GM15510 (cell line): ENCODE measurements around the gene ROBO1.

Experiments
- POLR2A ChIP-seq: IDR thresholded peaks from 3 replicates; pipeline ENCODE4 v1.6.1; 2011; ENCODE audit warnings: borderline replicate concordance; ENCODE audit not compliant: insufficient read length; ENCODE audit errors: extremely low read depth

Gene ROBO1

DNA sequence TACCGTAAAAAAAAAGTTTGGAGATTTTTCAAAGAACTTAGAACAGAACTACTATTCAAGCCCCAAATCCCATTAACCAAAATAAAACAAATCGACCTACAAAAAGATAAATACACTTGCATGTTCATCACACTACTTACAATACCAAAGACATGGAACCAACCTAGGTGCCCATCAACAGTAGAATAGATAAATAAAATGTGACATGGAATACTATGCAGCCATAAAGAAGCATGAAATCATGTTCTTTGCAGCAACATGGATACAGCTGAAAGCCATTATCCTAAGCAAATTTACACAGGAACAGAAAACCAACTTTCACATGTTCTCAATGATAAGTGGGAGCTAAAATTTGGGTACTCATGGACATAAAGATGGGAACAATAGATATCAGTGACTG is 768.7 kb downstream of the ROBO1 start:
- no peak for TF ChIP-seq POLR2A

DNA sequence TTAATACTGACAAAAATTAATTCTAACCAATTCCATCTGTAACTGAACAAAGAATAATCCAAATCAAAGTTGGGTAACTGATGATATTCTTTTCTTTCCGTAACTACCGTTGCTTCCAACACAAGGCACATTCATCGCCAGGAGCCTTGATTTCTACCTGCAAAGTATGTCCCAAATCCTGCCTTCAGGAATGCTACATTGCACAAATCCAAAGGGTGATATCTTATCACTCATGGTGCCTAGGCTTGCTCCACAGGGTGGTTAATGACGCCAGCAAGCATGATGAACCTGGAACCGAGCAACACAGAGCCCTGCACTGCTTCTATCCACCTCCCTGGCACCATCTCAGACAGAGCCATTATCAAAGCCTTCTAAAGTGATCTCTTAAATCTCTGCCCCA is 772.7 kb downstream of the ROBO1 start:
- no peak for TF ChIP-seq POLR2A

DNA sequence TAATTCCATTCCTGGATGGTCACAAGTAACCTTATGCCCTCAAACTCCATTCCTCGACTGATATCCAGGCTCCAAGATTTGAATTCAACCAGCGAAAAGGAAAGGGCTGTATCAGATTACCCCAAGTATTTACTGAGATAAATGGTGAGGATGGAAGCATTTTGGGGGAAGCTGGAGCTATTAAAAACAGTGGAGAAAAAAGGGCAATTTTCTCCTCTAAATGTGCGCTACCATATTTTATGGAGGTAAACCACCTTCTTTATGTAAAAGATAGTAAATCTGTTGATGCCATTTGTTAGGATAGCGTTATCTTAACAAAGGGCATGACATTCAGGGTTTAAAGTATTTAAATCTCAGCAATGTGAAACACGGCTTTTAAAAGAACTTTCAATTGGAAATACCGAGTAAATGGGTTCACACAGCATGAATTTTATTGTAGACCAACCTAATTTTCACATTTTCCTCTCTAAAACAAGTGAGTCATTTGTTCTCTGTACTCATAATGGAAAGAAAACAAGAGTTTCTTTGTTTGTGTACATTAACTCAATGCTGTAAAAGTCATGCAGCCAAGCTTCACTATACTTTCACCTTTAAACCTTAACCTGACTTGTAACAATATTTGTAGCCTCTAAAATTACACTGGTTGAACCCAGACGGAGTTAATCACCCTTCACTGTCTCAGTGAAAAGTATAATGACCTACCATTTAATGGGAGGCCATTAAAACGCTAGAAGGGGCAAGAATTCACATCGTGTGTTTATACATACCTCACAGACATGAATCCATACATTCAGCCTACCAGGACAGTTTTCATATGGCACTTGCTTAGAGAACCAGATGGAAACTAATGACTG is 773.4 kb downstream of the ROBO1 start:
- no peak for TF ChIP-seq POLR2A

DNA sequence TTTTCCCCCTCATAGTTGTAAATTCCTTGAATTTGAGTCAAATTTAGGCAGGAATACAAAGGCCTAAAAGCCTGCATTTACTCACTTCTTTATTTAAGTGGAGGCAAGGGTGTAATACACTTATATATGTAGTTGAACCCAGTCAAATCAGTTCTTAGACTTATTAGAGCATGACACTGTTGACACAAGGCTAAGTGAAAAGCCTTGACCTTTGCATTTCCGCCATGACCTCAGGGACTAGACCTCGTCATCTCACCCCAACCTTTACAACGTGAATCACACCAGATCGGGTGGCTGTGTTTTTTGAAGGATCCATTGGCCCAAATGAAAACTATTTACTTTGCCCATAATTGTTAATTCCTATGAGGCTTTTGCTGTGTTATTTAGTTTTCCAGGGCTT is 774.4 kb downstream of the ROBO1 start:
- no peak for TF ChIP-seq POLR2A

DNA sequence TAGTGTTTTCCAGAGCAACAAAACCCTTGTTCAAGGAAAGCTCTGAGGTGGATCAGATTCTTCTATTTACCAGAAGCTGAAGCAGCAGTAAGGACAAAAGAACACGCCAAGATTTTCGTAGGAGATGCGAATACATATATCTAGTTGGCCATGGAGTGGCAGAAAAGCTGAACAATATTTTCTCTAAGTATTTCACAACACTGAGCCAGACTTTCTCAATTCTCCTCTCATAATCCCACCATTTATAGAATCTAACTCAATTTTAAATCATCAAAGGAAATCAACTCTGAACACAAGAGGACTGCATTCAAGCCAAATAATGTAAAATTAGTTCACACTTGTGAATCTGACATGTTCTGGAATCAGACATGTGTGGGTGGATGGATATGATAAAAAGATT is 775.0 kb downstream of the ROBO1 start:
- no peak for TF ChIP-seq POLR2A

DNA sequence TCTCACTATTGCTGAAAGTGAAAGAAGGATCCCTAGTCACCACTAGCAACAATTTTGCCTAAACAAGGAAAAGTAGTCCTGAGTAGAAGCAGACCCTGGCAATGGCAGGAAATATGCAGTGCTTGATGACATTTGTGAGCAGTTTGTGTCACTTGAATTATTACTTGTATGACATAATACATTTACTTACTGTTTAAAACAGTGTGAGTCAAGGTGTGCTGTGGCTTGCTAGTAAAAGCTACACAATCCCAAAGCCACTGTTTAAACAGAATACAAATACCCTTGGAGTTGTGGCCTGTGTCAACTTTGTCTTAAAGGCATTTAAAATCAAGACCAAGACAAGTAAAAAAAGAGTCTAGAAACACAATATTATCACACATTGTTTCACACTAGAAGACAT is 775.4 kb downstream of the ROBO1 start:
- no peak for TF ChIP-seq POLR2A

DNA sequence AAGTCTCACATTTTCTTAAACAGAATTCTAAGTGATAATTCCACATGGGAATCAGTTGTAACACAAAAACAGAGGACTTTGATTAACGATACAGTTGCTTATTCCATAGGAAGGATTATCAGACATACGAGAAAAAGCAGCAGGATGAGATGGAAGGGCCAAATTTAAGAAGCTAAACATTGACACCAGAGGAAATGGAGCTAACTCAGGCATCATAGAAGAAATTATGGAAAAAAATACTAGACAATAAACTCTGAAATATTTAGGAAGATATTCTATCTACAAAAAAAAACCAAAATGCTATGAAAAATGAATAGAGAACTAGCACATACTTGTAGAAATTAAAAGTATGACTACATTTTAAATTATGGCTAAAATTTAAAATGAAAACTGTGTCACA is 776.1 kb downstream of the ROBO1 start:
- TF ChIP-seq POLR2A: no peak

DNA sequence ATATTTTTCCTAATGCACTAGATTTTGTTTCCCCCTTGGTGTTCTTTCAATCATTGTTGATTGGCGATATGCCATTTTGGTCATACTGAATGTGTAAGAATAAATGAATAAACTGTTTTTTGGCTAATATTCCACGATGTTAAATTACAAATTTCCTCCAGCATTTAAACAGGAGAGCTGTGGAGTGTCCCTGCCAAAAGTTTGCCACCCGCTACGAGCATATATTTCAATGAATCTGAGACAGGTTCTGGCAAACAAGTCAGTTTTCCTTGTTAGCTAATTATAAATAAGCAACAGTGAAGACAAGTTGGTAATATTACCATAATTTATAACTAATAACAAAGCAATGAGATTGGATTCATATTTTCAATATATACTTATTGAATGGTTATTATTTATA is 777.6 kb downstream of the ROBO1 start:
- TF ChIP-seq POLR2A: no peak

DNA sequence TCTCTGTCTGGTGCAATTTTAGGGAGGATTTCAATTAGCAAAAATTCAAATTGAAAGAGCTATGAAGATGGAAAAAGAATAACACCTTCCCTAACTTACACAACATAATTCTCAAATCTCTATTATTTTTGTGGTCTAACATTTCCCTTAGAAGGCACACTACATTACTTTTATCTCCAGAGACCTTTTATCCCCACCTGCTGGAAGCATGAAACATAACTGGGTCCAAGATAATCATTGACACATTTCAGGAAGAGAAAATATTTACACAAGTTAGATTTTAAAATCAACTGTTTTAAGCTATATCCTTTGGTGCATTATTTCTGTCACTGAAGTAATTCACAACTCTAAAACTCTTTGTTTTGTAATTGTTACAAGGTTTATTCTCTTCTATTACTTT is 779.5 kb downstream of the ROBO1 start:
- TF ChIP-seq POLR2A: no peak

DNA sequence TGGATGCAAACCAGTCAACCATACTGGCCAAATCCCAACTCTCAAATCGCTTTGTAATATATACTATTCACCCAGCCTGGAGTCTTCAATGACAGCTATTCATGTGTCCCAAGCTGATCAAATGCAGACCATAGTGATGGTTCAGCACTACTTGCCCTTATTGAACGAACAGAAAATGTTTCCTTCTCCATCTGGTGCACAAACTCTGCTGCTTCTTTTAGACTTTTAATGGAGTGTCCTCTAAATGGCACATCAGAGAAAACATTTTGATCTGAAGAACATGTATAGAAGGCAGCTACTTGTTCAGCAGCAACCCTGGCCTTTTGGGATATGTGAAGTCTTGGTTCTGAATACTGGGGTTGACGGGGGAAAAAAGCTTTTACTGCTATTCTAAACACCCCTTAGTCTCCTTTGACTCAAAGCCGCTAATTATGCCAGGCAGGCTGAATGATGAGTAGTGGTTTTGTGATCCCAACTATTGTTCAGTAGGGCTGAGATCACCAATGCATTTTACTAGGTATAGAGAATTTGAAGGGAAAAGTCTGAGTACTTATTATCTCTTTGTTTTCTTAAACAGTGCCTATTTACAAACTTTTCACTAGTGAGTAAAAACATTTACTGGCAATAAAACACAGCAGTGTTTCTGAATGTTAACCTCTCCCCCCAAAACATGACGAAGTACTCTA is 781.2 kb downstream of the ROBO1 start:
- TF ChIP-seq POLR2A: no peak

DNA sequence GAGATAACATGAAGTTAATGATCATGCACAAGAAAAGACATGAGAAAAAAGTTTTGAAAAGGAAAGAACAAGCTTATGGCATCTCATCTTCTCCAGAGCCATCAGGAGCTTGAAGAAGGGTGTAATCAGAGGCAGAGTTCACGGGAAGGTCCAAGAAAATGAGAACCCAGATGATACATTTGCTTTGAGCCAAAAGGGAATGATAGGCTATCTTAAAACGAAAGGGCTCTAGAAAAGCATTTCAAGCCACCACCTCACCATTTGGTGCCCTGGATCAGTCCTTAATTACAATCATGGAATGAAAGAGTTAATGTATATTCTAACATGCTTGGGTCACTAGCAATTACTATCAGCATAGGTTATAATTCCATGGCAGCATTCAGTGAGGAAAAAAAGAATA is 781.8 kb downstream of the ROBO1 start:
- TF ChIP-seq POLR2A: no peak

DNA sequence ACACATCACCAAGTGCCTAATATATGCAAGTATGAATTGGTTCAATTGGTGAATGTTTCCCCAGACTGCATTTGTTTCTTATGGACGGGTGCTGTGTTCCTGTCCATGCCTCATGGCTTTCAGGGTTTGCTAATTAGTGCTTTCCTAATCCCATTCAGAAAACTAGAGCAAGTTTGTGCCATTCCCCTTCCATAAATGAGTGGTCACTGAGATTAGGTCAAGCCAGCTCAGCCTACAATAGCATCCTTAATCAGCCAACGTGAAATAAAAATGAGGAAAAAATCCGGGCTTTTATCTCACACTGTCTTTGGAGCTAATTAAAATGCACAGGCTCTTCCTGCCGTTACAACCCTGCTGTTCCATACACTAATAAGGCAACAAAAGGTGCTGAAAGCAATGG is 788.8 kb downstream of the ROBO1 start:
- TF ChIP-seq POLR2A: no peak

DNA sequence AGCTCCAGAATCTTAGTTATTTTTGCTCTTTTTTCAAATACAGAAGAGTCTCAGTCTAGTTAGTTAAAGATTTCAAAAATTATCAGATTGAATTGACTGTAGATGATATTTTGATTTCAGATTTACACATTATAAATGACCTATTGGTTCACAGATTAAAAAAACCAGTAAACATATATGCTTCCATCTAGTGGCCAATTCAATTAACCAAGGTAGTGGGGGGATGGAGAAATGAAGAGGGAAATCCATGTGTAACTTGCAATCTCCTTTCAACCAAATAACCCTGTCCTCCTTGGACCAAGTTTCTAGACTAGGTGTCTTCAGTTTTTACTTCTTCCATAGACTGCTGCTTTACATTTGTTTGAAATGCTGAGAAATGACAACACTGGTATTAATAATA is 789.8 kb downstream of the ROBO1 start:
- no peak for TF ChIP-seq POLR2A

DNA sequence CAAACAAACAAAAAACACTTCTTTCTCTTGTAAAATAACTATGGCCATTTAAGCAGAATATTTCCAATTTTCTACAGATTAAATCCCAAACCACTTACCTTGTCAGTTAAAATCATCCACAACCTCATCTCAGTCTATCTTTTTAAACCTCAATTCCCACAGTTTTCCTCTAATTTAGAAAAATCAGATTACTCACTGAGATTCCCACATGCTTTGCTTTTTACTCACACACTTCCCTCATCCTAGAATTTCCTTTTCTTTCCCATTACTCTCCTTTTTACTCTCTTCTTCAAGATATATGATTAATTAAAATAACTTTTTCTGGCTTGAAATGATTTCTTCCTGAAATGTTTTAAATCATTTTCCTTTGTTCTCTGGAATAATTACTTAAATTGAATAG is 790.7 kb downstream of the ROBO1 start:
- no peak for TF ChIP-seq POLR2A

DNA sequence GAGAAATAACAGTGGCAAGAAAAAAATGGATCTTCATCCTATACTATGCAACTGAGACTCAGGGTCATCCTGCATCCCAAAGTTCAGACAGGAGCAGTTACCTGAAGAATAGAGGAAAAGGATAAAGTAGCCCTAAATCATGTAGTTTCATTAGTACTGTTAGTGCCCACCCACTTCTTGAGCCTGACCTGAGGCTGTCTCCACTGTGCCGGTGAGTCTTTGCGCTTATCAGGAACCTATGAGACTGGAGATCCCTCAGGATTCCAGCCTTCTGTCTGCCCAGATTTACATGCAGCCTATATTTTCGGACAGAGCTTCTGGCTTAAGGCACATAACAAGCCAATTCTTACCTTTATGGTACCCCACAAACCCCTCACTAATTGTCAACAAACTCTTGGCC is 791.6 kb downstream of the ROBO1 start:
- no peak for TF ChIP-seq POLR2A

DNA sequence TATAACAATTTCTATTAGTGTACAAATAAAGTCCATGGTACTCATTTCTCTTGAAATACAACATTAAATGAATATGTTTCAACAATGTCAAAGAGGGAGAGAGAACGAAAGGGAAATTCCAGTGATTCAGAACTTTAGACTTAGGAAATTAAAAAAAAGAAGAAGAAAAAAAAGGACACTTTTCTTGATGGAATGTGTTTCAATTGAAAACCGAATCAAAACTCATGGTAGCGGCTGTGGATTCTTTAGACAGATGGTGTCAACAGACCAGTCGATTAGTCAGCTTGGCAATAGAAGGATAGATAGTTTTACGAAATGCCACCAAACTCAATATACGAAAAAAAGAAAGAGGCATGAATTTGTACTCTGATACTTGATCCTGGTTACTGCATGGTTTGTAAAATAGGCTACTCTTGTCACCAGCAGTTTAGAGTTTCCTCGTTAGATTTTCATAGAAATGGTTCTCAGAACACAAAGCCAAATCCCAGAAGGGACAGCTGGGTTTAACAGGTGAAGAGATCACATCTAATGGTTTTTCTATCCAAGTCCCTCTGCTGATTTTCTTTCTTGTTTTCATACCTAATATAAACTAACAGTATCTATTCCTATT is 793.5 kb downstream of the ROBO1 start:
- TF ChIP-seq POLR2A: no peak

DNA sequence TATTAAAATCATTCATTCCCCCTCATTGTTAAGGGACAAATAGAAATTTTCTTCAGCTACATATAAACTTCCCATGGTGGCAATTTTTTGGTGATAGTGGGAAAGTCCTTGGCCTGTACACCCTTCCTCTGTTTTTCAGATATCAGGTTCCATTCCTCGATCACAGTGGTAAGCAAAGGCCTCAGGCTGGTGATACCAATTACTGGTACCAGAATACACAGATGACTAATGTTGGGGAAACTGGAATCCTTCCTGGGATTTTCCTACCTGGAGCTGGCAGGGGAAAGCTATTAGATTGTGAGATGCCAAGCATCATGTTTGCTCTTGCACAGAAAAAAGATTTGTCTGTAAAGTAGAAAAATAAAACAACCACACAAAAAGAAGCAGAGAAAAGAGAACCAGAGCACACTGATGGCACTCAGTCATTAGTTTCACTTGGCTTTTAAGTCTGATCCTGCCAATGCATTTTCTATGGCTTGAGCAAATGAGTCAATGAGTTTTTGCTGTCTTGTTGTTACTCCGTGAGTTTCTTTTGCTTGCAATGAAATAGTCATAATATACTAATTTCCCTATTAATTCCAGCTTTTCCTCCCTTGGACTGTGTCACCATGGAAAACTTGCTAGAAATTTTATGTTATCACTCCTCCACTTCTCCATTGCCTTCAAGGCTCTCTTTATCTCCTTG is 795.0 kb downstream of the ROBO1 start:
- no peak for TF ChIP-seq POLR2A
